Smooth muscle cell (in vitro differentiated cells): ENCODE data around the gene LRGUK. TPM values are rescaled to one million over a fixed set of nuclear protein-coding genes. Genes with fewer than 3 reads are reported as not detected.

Experiments
- DNase-seq: peaks from one replicate; lab custom pipeline; 2025; ENCODE audit not compliant: unreplicated experiment; lab: John Stamatoyannopoulos, UW
- H2AFZ ChIP-seq: fragments of 200-600 bp; sonication (generic); 2 replicates; pipeline ENCODE4 v1.6.0; 2016; ENCODE audit warnings: antibody characterized with exemption, low read depth, mild to moderate bottlenecking
- H3F3A ChIP-seq: fragments of 200-600 bp; sonication (generic); 2 replicates; pipeline ENCODE4 v1.6.0; 2017; ENCODE audit warnings: antibody characterized with exemption, low read depth
- H3K27ac ChIP-seq: fragments of 200-600 bp; sonication (generic); 2 replicates; pipeline ENCODE4 v1.5.1; 2016; ENCODE audit warnings: low read depth, mild to moderate bottlenecking
- H3K27me3 ChIP-seq: fragments of 200-600 bp; sonication (generic); 2 replicates; pipeline ENCODE4 v1.6.1; 2016; ENCODE audit warnings: low read depth, mild to moderate bottlenecking
- H3K36me3 ChIP-seq: fragments of 200-600 bp; sonication (generic); 2 replicates; pipeline ENCODE4 v1.5.1; 2016; ENCODE audit warnings: low read depth
- H3K4me1 ChIP-seq: fragments of 200-600 bp; sonication (generic); 2 replicates; pipeline ENCODE4 v1.5.1; 2016; ENCODE audit warnings: low read depth
- H3K4me2 ChIP-seq: fragments of 200-600 bp; sonication (generic); 2 replicates; pipeline ENCODE4 v1.6.0; 2016; ENCODE audit warnings: mild to moderate bottlenecking
- H3K4me3 ChIP-seq: fragments of 200-600 bp; sonication (generic); 2 replicates; pipeline ENCODE4 v1.5.1; 2016; ENCODE audit warnings: mild to moderate bottlenecking
- H3K79me2 ChIP-seq: fragments of 200-600 bp; sonication (generic); 2 replicates; pipeline ENCODE4 v1.6.0; 2016; ENCODE audit warnings: low read depth, mild to moderate bottlenecking
- H3K9ac ChIP-seq: fragments of 200-600 bp; sonication (generic); 2 replicates; pipeline ENCODE4 v1.6.0; 2016; ENCODE audit warnings: low read depth
- H3K9me3 ChIP-seq: fragments of 200-600 bp; sonication (generic); replicated peaks from 2 replicates; pipeline ENCODE4 v1.5.1; 2016; ENCODE audit warnings: low read depth
- H4K20me1 ChIP-seq: fragments of 200-600 bp; sonication (generic); 2 replicates; pipeline ENCODE4 v1.6.0; 2016; ENCODE audit warnings: low read depth
- CTCF ChIP-seq: fragments of 200-600 bp; sonication (generic); IDR thresholded peaks from 2 replicates; pipeline ENCODE4 v1.5.1; 2017; ENCODE audit warnings: borderline replicate concordance, mild to moderate bottlenecking, antibody characterized with exemption; ENCODE audit not compliant: insufficient read depth, poor library complexity, severe bottlenecking
- WGBS: methylation state at CpG from one replicate; pipeline ENCODE4 v1.1.7; 2016; ENCODE audit warnings: low lambda C conversion rate; 5-methylcytosine and 5-hydroxymethylcytosine counted together
- polyA plus RNA-seq: library from polyadenylated mRNA; unstranded; fragments of >200 nt; fragmentation: Nextera tagmentation; extraction: Ambion mirVana; gene quantifications from 2 replicates; pipeline ENCODE4 v1.2.1, GENCODE V29; 2016
- total RNA-seq: library from RNA; depleted of rRNA; stranded (reverse); fragments of >200 nt; gene quantifications from 2 replicates; pipeline ENCODE4 v1.2.3, GENCODE V29; 2014

The LRGUK gene
- total and polyA plus RNA-seq, 2 experiments from 2014 or later: 0.18 TPM; not detected in 1

GRCh38 chr7:134184767-134185166, 57.6 kb downstream of the LRGUK start:
- no peak for DNase-seq
- H3K27ac ChIP-seq: no peak overlapping the region
- no peaks in the 10 kb centered on the region for H3F3A ChIP-seq
- 85% methylated on average over 3 of the region's 3 CpGs for WGBS
- no peaks in the 10 kb centered on the region for H4K20me1 ChIP-seq
- no peak overlapping the region for H2AFZ ChIP-seq
- no peak for TF ChIP-seq CTCF
- no peaks in the 10 kb centered on the region for H3K27me3 ChIP-seq
- no peak overlapping the region for H3K4me3 ChIP-seq
- H3K4me2 ChIP-seq: no peak overlapping the region
- H3K9ac ChIP-seq: no peak overlapping the region
- no peaks in the 10 kb centered on the region for H3K36me3 ChIP-seq
- H3K9me3 ChIP-seq: no peaks in the 10 kb centered on the region
- H3K79me2 ChIP-seq: no peaks in the 10 kb centered on the region
- H3K4me1 ChIP-seq: no peaks in the 10 kb centered on the region

GRCh38 chr7:134186027-134186426, 58.9 kb downstream of the LRGUK start:
- H3K27me3 ChIP-seq: no peaks in the 10 kb centered on the region
- H3K4me2 ChIP-seq: no peak overlapping the region
- H3F3A ChIP-seq: no peaks in the 10 kb centered on the region
- no peaks in the 10 kb centered on the region for H3K9me3 ChIP-seq
- H2AFZ ChIP-seq: no peak overlapping the region
- no peak for TF ChIP-seq CTCF
- no peaks in the 10 kb centered on the region for H3K36me3 ChIP-seq
- no peak for DNase-seq
- H4K20me1 ChIP-seq: no peaks in the 10 kb centered on the region
- H3K4me3 ChIP-seq: no peak overlapping the region
- WGBS: 56% methylated on average over 3 of the region's 3 CpGs
- no peaks in the 10 kb centered on the region for H3K79me2 ChIP-seq
- H3K4me1 ChIP-seq: no peaks in the 10 kb centered on the region
- no peak overlapping the region for H3K27ac ChIP-seq
- no peak overlapping the region for H3K9ac ChIP-seq

GRCh38 chr7:134186801-134187200, 59.7 kb downstream of the LRGUK start:
- TF ChIP-seq CTCF: no peak
- no peaks in the 10 kb centered on the region for H3K9me3 ChIP-seq
- no peaks in the 10 kb centered on the region for H3K27me3 ChIP-seq
- H3K9ac ChIP-seq: no peak overlapping the region
- no peak overlapping the region for H2AFZ ChIP-seq
- H3K4me3 ChIP-seq: no peak overlapping the region
- no peaks in the 10 kb centered on the region for H3F3A ChIP-seq
- no peaks in the 10 kb centered on the region for H4K20me1 ChIP-seq
- H3K4me1 ChIP-seq: no peaks in the 10 kb centered on the region
- H3K79me2 ChIP-seq: no peaks in the 10 kb centered on the region
- 98% methylated on average over 2 of the region's 2 CpGs for WGBS
- H3K27ac ChIP-seq: no peak overlapping the region
- DNase-seq: no peak
- no peak overlapping the region for H3K4me2 ChIP-seq
- no peaks in the 10 kb centered on the region for H3K36me3 ChIP-seq

GRCh38 chr7:134187893-134188292, 60.8 kb downstream of the LRGUK start:
- Histone ChIP-seq H3K9me3 (no peaks in the 10 kb centered on the region), H3K9ac (no peak overlapping the region), H2AFZ (no peak overlapping the region), H3K4me1 (no peaks in the 10 kb centered on the region), H3K36me3 (no peaks in the 10 kb centered on the region), H3K4me2 (no peak overlapping the region), H3F3A (no peaks in the 10 kb centered on the region), H3K27me3 (no peaks in the 10 kb centered on the region), H4K20me1 (no peaks in the 10 kb centered on the region), H3K79me2 (no peaks in the 10 kb centered on the region), H3K4me3 (no peak overlapping the region), H3K27ac (no peak overlapping the region)
- WGBS: 100% methylated on average over 1 of the region's 1 CpG
- no peak for DNase-seq
- TF ChIP-seq CTCF: no peak
